ENCODE results near the gene CD300LD.

DNA sequence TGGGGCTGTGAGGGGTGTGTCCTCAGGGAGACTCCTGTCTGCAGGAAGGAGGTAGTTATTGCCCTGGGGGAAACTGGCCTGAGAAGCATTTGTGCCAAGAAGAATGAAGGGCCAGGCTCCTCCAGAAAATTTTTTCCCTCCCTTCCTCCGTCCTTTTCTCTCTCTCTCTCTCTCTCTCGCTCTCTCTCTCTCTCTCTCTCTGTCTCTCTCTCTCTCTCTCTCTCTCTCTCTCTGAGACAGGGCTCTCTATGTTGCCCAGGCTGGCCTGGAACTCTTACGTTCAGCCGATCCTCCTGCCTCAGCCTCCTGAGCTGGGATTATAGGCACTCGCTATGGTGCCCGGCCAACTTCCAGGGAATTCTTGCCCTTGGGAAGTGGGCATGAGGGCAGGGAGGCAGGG is 20.0 kb upstream of the CD300LD start:
- TF ChIP-seq, protein P1, sequence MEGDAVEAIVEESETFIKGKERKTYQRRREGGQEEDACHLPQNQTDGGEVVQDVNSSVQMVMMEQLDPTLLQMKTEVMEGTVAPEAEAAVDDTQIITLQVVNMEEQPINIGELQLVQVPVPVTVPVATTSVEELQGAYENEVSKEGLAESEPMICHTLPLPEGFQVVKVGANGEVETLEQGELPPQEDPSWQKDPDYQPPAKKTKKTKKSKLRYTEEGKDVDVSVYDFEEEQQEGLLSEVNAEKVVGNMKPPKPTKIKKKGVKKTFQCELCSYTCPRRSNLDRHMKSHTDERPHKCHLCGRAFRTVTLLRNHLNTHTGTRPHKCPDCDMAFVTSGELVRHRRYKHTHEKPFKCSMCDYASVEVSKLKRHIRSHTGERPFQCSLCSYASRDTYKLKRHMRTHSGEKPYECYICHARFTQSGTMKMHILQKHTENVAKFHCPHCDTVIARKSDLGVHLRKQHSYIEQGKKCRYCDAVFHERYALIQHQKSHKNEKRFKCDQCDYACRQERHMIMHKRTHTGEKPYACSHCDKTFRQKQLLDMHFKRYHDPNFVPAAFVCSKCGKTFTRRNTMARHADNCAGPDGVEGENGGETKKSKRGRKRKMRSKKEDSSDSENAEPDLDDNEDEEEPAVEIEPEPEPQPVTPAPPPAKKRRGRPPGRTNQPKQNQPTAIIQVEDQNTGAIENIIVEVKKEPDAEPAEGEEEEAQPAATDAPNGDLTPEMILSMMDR (IDR thresholded peaks at IDR 0.05 in 8 of 11, conservative IDR thresholded peaks at IDR 0.05 in 3 of 11) = no peak
- TF ChIP-seq POLR2A (IDR thresholded peaks at IDR 0.05) = no peak
- no peak for TF ChIP-seq POLR2AphosphoS5 (IDR thresholded peaks at IDR 0.05)

Data from spleen (tissue), 7 donors.